Uterus (tissue), 4 donors: ENCODE data around the gene RANBP10. TPM values are rescaled to one million over a fixed set of nuclear protein-coding genes. Genes with fewer than 3 reads are reported as not detected.
"Not testable (repeated sequence)": the region's sequence is repeated elsewhere in the genome, so short reads cannot be mapped to it uniquely, and the experiment has no call there.

Experiments used
- DNase-seq, 2 donors: peaks; one replicate each; pipeline ENCODE4 v3.0.0-alpha.2; 2019 to 2020
- H3K27ac ChIP-seq, 2 donors: fragments of 200-600 bp; sonication (generic); 1 replicate in 1 of 2; 2 replicates in 1 of 2; pipeline ENCODE4 v1.5.1; 2016 to 2018
- H3K27me3 ChIP-seq, 2 donors: fragments of 200-600 bp; sonication (generic); one replicate each; pipeline ENCODE4 v1.5.1; 2018 to 2019; ENCODE audit warnings: control low read depth in 1 of 2
- H3K36me3 ChIP-seq, 2 donors: fragments of 200-600 bp; sonication (generic); one replicate each; pipeline ENCODE4 v1.5.1; 2019; ENCODE audit warnings: control low read depth in 1 of 2
- H3K4me1 ChIP-seq, 2 donors: fragments of 200-600 bp; sonication (generic); one replicate each; pipeline ENCODE4 v1.5.1; 2018 to 2019; ENCODE audit warnings: control low read depth in 1 of 2
- H3K4me3 ChIP-seq, 2 donors: fragments of 200-600 bp; sonication (generic); 1 replicate in 1 of 2; 2 replicates in 1 of 2; pipeline ENCODE4 v1.5.1; 2018 to 2019; ENCODE audit warnings: mild to moderate bottlenecking in 1 of 2
- H3K9me3 ChIP-seq, 2 donors: fragments of 200-600 bp; sonication (generic); one replicate each; pipeline ENCODE4 v1.5.1; 2019; ENCODE audit warnings: control low read depth in 1 of 2
- CTCF ChIP-seq, 4 experiments: fragments of 200-600 bp in 2 of 4; fragments of 450-650 bp in 2 of 4; sonication (generic) in 2 of 4; IDR thresholded peaks; one replicate each; pipeline ENCODE4 v1.5.1; 2016 to 2019; ENCODE audit warnings: antibody characterized with exemption in 4 of 4, mild to moderate bottlenecking in 2 of 4, moderate library complexity in 1 of 4
- POLR2A ChIP-seq, 2 donors: fragments of 450-650 bp; IDR thresholded peaks; one replicate each; pipeline ENCODE4 v1.6.1; 2016; ENCODE audit warnings: antibody characterized with exemption in 2 of 2, mild to moderate bottlenecking in 1 of 2, moderate library complexity in 1 of 2
- intact Hi-C: fragments of 100-400 bp; cut with DNase I; formaldehyde crosslinking; loops from one replicate; pipeline ENCODE4 v1.15.1; 2023; ENCODE audit warnings: low total_unique reads
- total RNA-seq, 4 donors: library from RNA; depleted of rRNA in 3 of 4; stranded (reverse); fragments of >200 nt in 3 of 4; gene quantifications; one replicate each; pipeline versions ENCODE4 v1.1.0 to v1.2.4, GENCODE V29; 2014 to 2023
- donor health status: DM: yes; HTN: yes; CAD: no.

Gene RANBP10
- total RNA-seq, 4 donors from 2014 or later = 4.9 to 22.7 (median 8.5) TPM

GRCh38 chr16:67752641-67753040, 53.7 kb downstream of the RANBP10 start:
- Histone ChIP-seq H3K4me3 (no peak overlapping the region), H3K36me3 (no peaks in the 10 kb centered on the region), H3K27ac (no peak overlapping the region), H3K9me3 (no peaks in the 10 kb centered on the region), H3K4me1 (no peaks in the 10 kb centered on the region), H3K27me3 (no peaks in the 10 kb centered on the region)
- intact Hi-C loops = no loop called here
- DNase-seq = no peak
- no peak for TF ChIP-seq CTCF (IDR thresholded peaks at IDR 0.05)
- TF ChIP-seq POLR2A (IDR thresholded peaks at IDR 0.05) = no peak

GRCh38 chr16:67751331-67751730, 55.0 kb downstream of the RANBP10 start:
- H3K27ac ChIP-seq, H3K9me3 ChIP-seq, DNase-seq, H3K4me3 ChIP-seq, intact Hi-C loops, H3K27me3 ChIP-seq, H3K4me1 ChIP-seq, H3K36me3 ChIP-seq: not testable (repeated sequence)

- no peak for DNase-seq
- Histone ChIP-seq H3K4me1 (no peaks in the 10 kb centered on the region), H3K27ac (no peak overlapping the region), H3K9me3 (no peaks in the 10 kb centered on the region), H3K36me3 (no peaks in the 10 kb centered on the region), H3K4me3 (no peak overlapping the region), H3K27me3 (no peaks in the 10 kb centered on the region)
- TF ChIP-seq CTCF (IDR thresholded peaks at IDR 0.05) (no peak), POLR2A (IDR thresholded peaks at IDR 0.05) (no peak)
- intact Hi-C loops = no loop called here
Measured at GRCh38 chr16:67750466-67750865, 55.9 kb downstream of the RANBP10 start.

GRCh38 chr16:67749436-67750078, 56.8 kb downstream of the RANBP10 start:
- H3K27me3 ChIP-seq = no peaks in the 10 kb centered on the region
- no peaks in the 10 kb centered on the region for H3K36me3 ChIP-seq
- TF ChIP-seq POLR2A (IDR thresholded peaks at IDR 0.05) (no peak), CTCF (IDR thresholded peaks at IDR 0.05) (no peak)
- intact Hi-C loops = no loop called here
- no peaks in the 10 kb centered on the region for H3K9me3 ChIP-seq
- no peak for DNase-seq
- H3K27ac ChIP-seq = no peak overlapping the region
- H3K4me1 ChIP-seq = no peaks in the 10 kb centered on the region
- H3K4me3 ChIP-seq = no peak overlapping the region

- Histone ChIP-seq H3K9me3 (no peaks in the 10 kb centered on the region), H3K4me3 (no peak overlapping the region), H3K4me1 (no peaks in the 10 kb centered on the region), H3K27ac (no peak overlapping the region), H3K36me3 (no peaks in the 10 kb centered on the region), H3K27me3 (no peaks in the 10 kb centered on the region)
- no peak for DNase-seq
- no peak for TF ChIP-seq CTCF (IDR thresholded peaks at IDR 0.05)
- no peak for TF ChIP-seq POLR2A (IDR thresholded peaks at IDR 0.05)
- intact Hi-C loops = no loop called here
Measured at GRCh38 chr16:67748834-67749233, 57.5 kb downstream of the RANBP10 start.

GRCh38 chr16:67746846-67747245, 59.5 kb downstream of the RANBP10 start:
- Histone ChIP-seq H3K27ac (no peak overlapping the region), H3K4me3 (no peak overlapping the region), H3K27me3 (no peaks in the 10 kb centered on the region), H3K4me1 (no peaks in the 10 kb centered on the region), H3K36me3 (no peaks in the 10 kb centered on the region), H3K9me3 (no peaks in the 10 kb centered on the region)
- DNase-seq = no peak
- no peak for TF ChIP-seq CTCF (IDR thresholded peaks at IDR 0.05)
- no peak for TF ChIP-seq POLR2A (IDR thresholded peaks at IDR 0.05)
- intact Hi-C loops = no loop called here
